GM21576 (cell line): ENCODE measurements around the gene EHMT1.

Experiments used
- ATAC-seq: cut with Tn5 transposase; IDR thresholded peaks from one replicate; pipeline ENCODE4 v1.9.1; 2021; ENCODE audit warnings: mild to moderate bottlenecking, moderate library complexity; ENCODE audit not compliant: unreplicated experiment

Gene EHMT1

DNA sequence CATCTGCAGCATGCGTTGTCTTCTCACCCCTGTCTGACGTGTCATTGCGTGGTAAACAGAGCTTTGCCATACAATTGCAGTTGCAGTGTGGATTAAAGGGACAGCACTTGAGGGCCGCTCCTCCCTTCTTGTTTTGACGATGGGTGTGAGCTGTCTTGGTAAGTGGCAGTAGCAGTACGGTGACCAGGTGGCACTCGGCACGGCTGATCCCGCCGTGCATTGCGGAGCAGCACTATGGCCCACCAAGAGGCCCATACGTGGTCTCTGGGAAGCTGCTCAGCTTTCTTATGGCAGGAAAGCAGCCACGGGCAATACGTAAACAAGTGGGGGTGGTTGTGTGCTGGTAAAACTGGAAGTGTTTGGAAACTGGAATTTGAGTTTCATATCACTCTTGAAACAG, 25.1 kb downstream of the EHMT1 start:
- no peak for ATAC-seq

- ATAC-seq: no peak
Measured at GRCh38 chr9:137645211-137645610, 26.4 kb downstream of the EHMT1 start.

DNA sequence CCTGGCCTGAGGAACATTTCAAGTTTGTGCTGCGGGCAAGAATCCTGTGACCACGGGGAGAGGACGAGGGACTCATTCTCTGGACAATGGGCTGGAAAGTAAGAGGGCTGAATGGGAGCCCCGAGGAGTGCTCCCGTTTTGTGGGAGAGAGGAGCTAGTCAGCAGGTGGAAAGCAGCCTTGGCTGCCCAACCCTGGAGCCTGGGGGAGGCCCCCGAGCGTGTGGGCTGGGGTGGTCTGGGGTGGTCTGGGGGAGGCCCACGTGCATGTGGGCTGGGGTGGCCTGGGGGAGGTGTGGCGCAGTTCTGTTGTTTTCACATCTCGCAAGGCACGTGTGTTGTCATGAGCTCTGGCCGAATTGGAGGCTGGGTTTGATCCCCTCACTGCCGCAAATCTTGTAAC, 27.5 kb downstream of the EHMT1 start:
- ATAC-seq: no peak

GRCh38 chr9:137647096-137647714, 28.4 kb downstream of the EHMT1 start:
- no peak for ATAC-seq

GRCh38 chr9:137648396-137648795, 29.6 kb downstream of the EHMT1 start:
- ATAC-seq: no peak

GRCh38 chr9:137649553-137649952, 30.7 kb downstream of the EHMT1 start:
- ATAC-seq: no peak

GRCh38 chr9:137650259-137650658, 31.5 kb downstream of the EHMT1 start:
- no peak for ATAC-seq

GRCh38 chr9:137650779-137651178, 32.0 kb downstream of the EHMT1 start:
- no peak for ATAC-seq

DNA sequence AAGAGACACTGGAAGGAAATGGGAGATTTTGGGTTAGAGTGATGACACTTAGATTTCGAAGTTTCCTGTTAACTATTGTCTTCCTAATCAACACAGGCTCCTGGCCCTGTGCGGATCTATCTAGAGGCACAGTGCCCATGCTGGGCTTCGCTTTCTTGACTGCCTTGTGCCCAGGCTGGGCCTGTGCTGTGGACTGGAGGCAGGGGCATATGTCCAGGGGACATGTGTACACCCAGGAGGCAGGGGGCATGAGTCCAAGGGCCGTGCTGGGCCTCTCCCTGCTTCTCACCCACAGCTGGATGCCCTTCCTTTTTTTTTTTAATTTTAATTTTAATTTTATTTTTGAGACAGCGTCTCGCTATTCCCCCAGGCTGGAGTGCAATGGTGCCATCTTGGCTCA, 37.6 kb downstream of the EHMT1 start:
- ATAC-seq: no peak

- ATAC-seq: no peak
Measured at GRCh38 chr9:137657606-137658005, 38.8 kb downstream of the EHMT1 start.

DNA sequence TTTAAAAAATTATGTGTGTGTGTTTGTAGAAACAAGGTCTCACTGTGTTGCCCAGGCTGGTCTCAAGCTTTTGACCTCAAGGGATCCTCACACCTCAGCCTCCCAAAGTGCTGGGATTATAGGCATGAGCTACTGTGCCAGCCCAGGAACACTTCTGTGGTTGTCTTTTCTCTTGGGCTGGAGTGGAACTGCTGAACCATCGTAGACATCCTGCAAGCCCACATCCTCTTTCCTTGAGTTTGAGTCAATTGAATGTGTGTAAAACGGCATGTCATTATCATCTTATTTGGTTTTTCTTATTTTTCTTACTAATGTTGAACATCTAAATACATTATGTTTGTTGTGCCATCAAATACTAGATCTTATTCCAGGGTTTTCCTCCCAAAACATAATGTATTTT, 40.0 kb downstream of the EHMT1 start:
- ATAC-seq: no peak

DNA sequence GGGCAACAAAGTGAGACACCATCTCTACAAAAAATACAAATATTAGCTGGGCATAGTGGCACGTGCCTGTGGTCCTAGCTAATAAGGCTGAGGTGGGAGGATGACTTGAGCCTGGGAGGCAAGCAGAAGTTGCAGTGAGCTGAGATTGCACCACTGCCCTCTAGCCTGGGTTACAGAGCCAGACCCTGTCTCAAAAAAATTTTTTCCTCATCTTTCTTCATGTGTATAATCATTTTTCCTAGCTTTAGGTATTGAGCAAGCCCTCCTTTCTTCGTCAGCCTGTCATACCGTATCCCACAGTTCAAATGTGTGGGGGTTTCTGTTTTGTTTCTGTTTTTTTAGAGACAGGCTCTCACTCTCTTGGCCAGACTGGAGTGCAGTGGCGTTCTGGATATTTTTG, 41.3 kb downstream of the EHMT1 start:
- no peak for ATAC-seq

DNA sequence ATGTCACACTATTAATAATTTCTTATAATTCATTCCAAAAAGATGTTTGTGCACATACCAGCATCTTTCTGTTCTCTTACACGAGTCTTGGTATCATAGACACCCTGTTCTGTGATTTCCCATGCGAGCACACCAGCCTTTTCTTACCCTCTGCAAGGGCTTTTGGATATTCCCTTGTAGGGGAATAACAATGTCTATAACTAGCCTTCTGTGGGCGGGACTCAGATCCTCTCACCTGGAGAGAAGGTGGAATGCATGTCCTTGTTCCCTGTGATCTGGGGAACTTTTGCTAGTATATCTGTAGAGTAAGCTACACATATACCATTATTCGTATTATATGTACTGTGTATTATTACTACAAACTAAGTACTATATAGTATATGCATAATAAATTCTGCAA, 44.8 kb downstream of the EHMT1 start:
- ATAC-seq: no peak

DNA sequence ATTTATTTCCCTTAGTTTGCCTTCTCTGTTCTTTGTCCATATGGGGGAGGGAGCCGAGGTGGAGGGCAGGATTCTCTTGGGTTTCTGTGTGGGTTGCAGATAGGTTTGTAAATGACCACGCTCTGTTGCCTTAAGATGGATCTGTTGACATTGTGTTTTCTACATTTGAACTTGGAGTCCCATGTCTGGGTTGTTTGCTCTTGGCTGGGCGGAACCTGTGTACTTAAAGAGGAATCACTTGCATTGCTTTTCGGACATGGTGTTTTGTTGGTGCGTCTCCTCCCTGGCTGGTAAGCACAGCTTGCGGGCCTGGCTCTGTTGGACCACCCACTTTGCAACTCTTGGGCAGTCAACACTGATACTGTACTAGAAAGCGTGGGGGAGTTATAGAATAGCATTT, 45.9 kb downstream of the EHMT1 start:
- no peak for ATAC-seq

DNA sequence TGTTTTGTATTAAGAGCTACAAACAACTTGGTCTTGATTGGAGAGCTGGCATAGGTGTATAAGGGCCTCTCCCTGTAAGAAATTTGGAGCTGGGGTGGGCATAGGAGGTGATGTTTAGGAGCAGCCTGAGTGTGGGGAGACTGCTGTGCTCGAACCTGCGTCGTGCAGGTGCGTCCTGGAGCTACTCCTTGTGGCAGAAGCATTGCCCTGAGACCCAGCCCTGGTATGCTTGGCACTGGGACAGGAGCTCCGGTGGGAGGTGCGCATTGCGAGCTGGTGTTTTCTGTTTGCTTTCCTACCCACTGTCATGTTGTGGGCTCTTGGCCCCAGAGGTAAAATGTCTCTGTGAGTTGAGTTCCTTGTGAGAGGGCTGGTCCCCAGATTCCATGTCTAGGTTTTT, 46.4 kb downstream of the EHMT1 start:
- no peak for ATAC-seq

DNA sequence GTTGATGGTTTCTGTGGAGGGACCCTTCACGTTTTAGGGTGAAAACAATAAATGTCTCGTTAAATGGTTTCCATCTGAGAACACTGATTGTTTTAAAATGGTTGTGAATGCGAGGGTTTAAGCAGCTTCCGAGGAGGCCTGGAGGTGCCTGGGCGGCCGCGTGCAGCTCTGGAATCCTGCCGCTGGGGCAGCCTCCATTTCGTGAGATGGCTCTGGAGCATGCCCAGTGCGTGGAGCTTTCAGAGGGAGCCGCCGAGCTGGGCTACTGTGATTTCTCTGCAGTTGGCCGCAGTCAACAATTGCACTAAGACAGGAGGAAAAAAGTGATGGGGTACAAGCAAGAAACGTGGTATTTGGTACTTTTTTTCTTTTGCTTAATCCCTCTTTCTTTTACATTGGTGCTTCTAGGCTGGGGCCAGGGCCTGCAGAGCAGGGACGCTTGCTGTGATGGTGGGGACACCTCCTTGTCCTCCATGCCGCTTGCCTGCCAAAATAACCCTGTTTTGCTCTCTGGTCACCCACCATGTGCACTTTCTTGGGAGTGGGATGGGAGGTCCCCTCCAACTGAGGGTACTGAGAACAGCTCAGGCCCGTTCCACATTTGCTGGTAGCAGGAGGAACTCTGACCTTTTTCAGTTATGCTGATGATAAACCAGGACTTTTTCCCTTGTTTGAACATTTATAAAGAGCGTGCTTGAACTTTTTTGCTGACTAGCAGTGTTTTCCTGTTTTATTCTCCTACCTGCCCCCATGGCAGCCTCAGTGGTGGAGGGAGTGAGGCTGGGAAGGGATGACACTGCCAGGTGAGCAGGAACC, 47.1 kb downstream of the EHMT1 start:
- ATAC-seq: no peak

DNA sequence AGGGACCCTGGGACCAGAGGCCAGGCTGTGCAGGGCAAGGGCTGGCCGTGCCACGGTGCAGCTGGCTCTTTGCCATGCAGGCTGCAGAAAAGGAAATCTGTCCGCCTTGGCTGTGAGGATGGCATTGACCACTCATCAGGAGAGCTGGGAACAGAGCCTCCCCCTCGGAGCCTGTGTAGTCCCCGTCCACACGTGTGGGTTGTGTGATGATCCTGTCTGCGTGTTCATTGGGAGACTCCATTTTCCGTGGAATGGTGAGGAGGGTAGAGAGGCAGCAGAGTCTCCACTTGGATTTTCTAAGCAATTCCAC, 47.7 kb downstream of the EHMT1 start:
- ATAC-seq: no peak

DNA sequence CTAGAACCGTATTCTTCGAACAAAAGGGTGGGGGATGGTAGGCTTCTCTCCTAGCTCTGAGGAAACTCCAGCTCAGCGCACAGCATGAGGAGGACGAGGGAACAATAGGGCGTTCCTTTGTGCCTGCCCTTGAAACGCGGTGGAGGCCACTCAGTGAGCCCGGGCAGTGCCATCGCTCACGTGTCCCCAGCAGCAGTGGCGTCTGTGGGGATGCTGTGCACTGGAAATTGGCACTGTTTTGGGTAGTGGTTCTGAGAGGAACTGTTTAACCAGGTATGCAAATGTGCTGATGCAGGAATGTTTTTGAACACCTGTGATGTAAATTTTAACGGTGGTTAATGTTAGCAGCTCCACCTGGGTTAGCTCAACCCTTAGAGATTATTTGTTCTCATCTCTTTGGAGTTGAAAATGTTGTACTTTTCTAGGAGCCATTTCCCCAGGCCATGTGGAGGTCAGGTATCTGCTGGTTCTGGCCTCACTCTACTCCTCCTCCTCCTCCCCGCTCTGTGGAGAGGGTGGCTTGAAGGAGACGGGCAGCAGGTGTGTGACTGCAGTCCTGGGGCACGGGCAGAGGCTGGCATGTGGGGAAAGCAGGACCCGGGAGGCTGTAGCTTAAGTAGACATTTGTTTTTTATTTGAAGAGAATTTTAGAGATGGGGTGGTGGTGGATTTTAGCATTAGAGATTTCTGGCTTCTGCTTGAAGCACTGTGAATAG, 48.3 kb downstream of the EHMT1 start:
- ATAC-seq: no peak

DNA sequence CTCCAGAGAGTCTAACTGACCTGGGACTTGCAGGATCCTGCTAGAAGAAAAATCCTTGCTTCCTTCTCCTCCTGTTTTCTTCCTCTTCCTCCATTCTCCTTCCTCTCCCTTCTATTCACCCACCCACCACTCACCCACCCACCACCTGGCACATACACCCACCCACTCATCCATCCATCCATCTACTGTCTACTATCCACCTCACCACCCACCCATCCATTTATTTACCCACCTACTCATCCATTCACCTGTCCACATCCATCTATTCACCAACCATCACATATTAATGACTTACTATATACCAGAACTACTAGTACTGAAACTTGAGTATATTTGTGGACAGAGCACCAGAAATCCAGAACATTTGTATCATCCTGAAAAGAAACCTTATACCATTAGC, 49.4 kb downstream of the EHMT1 start:
- no peak for ATAC-seq

GRCh38 chr9:137669261-137669672, 50.5 kb downstream of the EHMT1 start:
- ATAC-seq: no peak

DNA sequence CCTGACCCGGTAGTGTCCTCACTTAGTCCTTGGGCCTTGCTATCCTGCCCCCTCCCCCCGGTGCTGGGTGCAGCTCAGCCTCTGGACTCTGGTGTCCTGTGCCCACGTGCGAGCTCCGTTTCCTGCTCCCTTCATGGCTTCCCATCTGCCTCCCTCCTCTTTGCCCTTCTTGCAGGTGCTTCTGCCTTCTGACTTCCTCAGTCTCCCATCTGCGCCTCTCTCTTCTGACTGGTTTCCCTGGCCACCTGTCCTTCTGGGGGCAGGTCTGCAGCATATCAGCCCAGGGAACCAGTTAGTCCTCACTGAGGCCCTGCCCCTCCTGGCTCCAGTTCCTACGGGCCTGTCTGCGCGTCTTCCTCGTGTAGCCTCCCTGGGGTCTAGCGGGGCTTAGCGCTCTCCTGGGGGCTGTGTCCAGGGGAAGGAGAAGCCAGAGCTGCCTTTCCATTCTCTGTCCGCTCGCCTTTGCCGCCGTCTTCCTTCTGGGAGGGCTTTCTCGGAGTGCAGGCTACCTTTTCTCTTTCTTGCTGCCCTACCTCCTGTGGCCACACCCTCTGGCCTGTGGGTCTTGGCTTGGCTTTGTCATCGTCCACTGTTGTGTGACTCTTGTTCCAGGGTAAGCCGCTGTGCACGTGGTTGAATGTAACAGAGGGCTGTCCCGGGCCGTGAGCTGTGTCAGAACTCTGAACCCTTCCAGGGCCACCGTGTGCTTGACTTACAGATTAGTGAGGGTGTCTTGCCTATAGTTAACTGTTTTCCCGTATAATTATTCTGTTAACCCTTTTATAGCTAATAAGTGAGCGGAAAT, 51.8 kb downstream of the EHMT1 start:
- ATAC-seq: no peak

DNA sequence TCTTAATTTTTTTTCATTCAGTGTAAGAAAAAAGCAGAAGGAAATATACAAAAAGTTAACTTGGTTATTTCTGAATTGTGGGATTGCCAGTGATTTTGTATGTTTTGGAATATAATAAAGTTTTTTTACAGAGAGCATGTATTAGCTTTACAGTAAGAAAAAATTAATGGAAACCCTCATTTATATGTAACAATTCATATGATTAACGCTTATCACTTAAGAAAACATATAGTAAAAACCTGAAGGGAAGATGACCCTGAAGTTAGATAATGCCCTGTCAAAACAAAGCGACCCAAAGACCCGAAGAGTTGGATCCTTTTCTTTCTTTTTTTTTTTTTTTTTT, 52.4 kb downstream of the EHMT1 start:
- no peak for ATAC-seq
